Activated naive CD8-positive, alpha-beta T cell treated with anti-CD3 and anti-CD28 coated beads for 36 hours (primary cell): Measurements from ENCODE around the gene AGL. TPM values are rescaled to one million over a fixed set of nuclear protein-coding genes. Genes with fewer than 3 reads are reported as not detected.
"Not testable (repeated sequence)": the region's sequence is repeated elsewhere in the genome, so short reads cannot be mapped to it uniquely, and the experiment has no call there.

Experiments
- DNase-seq: peaks from one replicate; pipeline ENCODE4 v3.0.0; 2021
- H3K27ac Mint-ChIP-seq: one replicate; pipeline ENCODE4 v1.8.0; 2022; ENCODE audit warnings: mild to moderate bottlenecking, moderate library complexity, mixed read lengths
- H3K27me3 Mint-ChIP-seq: one replicate; pipeline ENCODE4 v1.8.0; 2022; ENCODE audit warnings: mild to moderate bottlenecking, mixed read lengths
- H3K36me3 Mint-ChIP-seq: one replicate; pipeline ENCODE4 v1.8.0; 2021; ENCODE audit warnings: mild to moderate bottlenecking, mixed read lengths
- H3K4me1 Mint-ChIP-seq: one replicate; pipeline ENCODE4 v1.8.0; 2021; ENCODE audit warnings: mixed read lengths
- H3K4me3 Mint-ChIP-seq: one replicate; pipeline ENCODE4 v1.8.0; 2022; ENCODE audit warnings: mild to moderate bottlenecking, moderate library complexity, mixed read lengths
- H3K9me3 Mint-ChIP-seq: one replicate; pipeline ENCODE4 v1.8.0; 2022; ENCODE audit warnings: mixed read lengths
- total RNA-seq, 2 experiments: library from RNA; stranded (reverse); gene quantifications; one replicate each; pipeline ENCODE4 v1.2.3, GENCODE V29; 2021

AGL gene
- total RNA-seq, 2 experiments from 2014 or later = 16.2 to 16.5 TPM

- Mint-ChIP-seq H3K36me3 (peaks cover 2% of the 10 kb centered on the region), H3K27ac (peak overlapping the region; percentile 95), H3K9me3 (no peaks in the 10 kb centered on the region), H3K4me1 (peaks cover 21% of the 10 kb centered on the region), H3K27me3 (no peaks in the 10 kb centered on the region), H3K4me3 (peak overlapping the region; percentile 100)
- DNase-seq = no peak
These were observed 120.6 kb downstream of the AGL start for GRCh38 chr1:99970713-99971255.

GRCh38 chr1:99972066-99972465 lies 121.9 kb downstream of the AGL start:
- not testable (repeated sequence) for H3K36me3 Mint-ChIP-seq, H3K9me3 Mint-ChIP-seq, H3K27me3 Mint-ChIP-seq, H3K27ac Mint-ChIP-seq, DNase-seq
- Mint-ChIP-seq H3K4me1 (peaks cover 21% of the 10 kb centered on the region), H3K4me3 (peak overlapping the region; percentile 42)

Other genes with a start within 250 kb of the AGL start
- not detected for gene PALMD, start 204.2 kb upstream of the AGL start, total RNA-seq
- gene FRRS1, start 83.7 kb upstream of the AGL start, total RNA-seq = 1 to 10 TPM; 4.2 to 4.3 TPM
- 10 to 100 TPM; 14.0 to 15.8 TPM for gene SLC35A3, start 119.6 kb downstream of the AGL start, total RNA-seq